GM10847 (cell line): ENCODE results near the gene UNC13B.

Source experiments
- POLR2A ChIP-seq: IDR thresholded peaks from 2 replicates; pipeline ENCODE4 v1.6.1; 2011; ENCODE audit not compliant: insufficient read length; ENCODE audit errors: extremely low read depth

Gene UNC13B

DNA sequence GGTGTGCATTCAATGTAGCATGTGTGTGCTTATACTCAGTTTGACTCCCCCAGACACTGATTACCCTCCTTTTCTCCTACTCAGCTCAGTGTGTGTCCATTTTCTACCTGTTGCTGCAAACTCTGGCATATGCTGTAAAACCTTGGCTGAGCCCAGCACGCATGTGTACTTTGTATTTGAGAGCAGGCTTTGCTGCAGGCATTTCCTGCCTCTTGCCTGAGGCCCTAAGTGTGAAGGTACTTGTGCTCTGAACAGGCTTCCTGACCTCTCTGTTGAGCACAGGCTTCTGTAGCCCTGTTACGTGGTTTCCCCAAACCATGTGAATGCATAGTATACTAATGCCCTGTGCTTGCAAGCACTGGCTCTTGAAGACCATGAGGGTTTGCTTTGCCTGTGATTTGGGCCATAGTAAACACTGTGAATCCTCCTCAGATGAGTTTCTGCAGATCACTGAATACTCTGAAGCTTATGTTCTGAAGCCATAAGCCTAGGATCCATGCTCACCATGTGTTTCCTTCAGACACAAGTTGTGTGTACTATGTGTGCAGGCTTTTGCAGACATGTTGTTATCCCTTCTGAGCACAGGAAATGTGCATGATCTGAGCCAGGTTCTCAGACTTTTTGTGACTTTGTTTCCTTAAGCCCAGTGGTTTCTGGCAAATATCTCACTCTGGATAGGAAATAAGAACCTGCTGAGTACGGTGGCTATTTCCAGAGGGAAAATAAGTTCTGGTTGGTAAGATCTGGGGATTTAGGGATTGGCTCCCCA lies 203.2 kb downstream of the UNC13B start:
- TF ChIP-seq POLR2A: no peak

GRCh38 chr9:35366627-35367026 lies 204.8 kb downstream of the UNC13B start:
- no peak for TF ChIP-seq POLR2A

DNA sequence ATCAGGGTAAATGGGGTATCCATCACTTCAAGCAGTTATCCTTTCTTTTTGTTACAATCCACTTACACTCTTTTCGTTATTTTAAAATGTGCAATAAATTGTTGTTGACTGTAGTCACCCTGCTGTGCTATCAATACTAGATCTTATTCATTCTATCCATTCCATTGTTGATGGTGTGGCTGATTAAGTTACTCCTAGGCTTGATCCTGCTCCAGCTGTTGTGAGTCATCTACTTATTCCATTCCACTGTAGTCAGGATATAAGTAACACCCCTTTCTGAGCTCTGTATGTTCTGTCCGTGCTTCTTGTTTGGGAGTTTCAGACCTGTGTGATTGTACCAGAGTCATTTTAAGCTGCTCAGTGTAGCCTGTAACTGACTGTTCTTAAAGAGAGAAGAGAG lies 205.6 kb downstream of the UNC13B start:
- no peak for TF ChIP-seq POLR2A

- TF ChIP-seq POLR2A: no peak
Observed at GRCh38 chr9:35370241-35370640, 208.4 kb downstream of the UNC13B start.

GRCh38 chr9:35374436-35374835 lies 212.6 kb downstream of the UNC13B start:
- TF ChIP-seq POLR2A: no peak

DNA sequence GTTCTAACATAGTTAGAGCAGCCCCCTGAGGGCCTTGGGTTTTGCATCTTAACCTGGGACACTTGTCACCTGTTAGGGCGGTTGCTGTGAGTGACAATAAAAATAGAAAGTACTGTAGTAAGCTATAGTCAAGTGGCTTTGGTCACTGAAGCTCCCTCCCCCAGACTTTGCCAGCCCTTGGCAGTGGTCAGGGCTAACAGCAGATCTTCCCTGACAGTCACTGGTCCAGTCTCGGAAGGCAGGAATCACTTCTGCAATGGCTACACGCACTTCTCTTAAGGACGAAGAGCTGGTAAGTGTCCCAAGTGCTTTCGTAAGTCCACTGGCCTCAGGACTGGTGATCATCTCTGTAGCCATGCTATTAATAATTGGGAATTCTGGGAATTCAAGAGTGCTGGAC lies 213.1 kb downstream of the UNC13B start:
- TF ChIP-seq POLR2A: no peak

DNA sequence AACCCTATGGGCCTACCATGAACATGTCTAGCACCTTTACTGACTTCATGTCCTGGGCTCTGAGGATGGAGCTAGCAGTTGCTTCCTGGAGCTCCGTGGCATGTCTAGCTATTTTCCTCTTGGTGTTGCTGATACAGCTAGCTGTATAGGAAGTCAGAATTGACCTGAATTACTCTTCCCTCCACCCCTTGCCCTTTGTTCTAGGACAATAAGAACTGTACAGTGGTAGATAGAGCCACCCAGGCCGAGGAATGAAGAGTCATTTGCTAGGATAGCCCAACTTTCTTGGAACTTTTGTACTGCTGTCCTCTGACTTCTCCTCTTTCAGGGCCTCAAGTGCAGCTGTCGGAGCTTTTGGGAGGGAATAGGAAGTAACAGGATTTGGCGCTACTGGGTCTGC lies 218.2 kb downstream of the UNC13B start:
- no peak for TF ChIP-seq POLR2A

- TF ChIP-seq POLR2A: no peak
Observed at GRCh38 chr9:35380619-35381018, 218.8 kb downstream of the UNC13B start.

GRCh38 chr9:35385042-35385441 lies 223.2 kb downstream of the UNC13B start:
- TF ChIP-seq POLR2A: no peak

DNA sequence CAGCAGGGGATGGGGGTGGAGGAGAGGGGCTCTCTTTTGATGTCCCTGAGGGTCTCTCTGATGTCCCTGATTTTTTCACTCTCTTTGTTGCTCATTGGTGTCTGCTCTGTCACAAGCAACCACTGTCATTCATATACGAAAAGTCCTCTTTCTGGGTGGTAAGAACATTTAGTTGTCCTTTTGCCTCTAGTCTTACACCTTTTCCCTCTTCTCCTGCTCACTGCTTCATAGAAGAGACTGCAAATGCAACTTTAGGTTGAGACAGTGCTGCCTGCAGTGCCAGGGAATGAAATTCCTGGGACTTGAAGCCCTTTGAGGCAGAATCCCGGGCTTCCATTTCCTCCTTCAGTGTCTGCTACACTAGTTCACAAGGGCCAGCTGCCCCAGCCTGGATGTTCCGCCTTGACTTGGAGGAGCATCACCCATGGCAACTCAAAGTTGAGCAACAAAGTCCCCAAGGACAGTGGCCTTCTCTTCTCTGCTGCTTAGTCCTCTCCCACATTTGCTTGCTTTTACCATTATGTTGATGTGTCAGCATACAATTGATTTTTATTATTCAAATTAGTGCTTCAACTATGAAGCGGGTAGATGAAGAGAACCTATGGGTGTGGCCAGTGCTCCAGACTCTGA lies 233.4 kb downstream of the UNC13B start:
- TF ChIP-seq POLR2A: no peak

DNA sequence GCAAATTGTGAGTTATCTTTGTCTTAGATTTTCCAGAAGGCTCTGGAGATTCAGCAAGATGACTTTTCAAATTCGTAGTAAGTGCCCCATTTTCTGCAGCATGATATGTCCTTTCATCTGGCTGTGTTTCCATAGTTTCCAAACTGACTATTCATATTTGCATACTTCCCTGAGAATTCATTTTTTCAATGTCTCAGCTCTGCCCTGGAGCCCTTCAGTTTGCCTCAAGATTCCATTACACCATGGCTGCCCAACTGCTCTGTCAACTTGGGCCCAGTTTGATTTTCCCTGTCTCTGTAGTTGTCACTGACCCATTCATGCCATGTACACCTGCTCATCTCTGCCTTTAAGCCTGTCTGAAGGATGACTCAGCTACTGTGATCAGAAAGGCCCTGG lies 233.9 kb downstream of the UNC13B start:
- TF ChIP-seq POLR2A: no peak

DNA sequence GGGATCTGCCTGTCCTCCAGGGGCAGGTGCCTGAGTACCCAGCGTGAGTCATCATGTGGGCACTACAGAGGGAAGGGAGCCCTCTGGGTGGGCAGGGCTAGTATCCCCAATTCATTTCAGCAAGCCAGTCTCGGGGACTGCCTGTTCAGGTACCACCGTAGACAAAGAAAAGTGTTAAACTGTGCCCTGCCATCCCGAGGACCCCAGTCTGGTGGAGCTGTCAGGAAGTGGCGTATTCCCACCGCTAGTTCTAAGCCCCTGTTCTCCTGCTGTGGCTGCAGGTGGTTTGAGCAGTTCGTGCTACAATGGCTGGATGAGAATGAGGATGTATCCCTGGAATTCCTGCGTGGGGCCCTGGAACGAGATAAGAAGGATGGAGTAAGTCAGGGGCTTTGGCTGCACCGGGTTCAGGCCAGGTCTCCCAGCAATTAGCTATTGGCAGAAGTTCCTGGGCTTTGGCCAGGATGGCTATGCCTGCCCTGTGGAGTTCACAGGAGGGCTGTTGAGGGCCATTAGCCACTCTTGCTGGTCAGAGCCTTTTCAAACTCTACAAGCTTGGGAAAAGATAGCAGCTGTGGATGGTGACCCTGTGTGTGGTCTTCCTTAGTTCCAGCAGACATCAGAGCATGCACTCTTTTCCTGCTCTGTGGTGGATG lies 234.9 kb downstream of the UNC13B start:
- no peak for TF ChIP-seq POLR2A

- no peak for TF ChIP-seq POLR2A
Observed at GRCh38 chr9:35397216-35397698, 235.4 kb downstream of the UNC13B start.

DNA sequence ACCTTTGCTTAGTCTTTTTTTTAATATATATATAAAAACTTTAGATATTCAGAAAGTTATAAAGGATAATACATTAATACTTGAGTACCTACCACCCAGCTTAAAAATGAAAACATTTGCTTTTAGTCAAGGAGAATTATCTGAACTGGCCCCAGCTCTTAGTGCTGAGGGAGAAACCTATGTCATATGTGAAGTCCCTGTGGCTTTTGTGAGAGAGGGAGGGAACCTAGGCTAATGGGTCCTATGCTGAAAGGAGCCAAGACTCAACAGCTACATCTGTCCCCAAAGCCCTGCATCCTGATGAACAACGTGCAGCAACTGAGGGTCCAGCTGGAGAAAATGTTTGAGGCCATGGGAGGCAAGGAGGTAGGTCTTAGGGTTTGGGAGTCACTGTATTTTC lies 236.1 kb downstream of the UNC13B start:
- no peak for TF ChIP-seq POLR2A

- no peak for TF ChIP-seq POLR2A
Observed at GRCh38 chr9:35398651-35399335, 237.0 kb downstream of the UNC13B start.

DNA sequence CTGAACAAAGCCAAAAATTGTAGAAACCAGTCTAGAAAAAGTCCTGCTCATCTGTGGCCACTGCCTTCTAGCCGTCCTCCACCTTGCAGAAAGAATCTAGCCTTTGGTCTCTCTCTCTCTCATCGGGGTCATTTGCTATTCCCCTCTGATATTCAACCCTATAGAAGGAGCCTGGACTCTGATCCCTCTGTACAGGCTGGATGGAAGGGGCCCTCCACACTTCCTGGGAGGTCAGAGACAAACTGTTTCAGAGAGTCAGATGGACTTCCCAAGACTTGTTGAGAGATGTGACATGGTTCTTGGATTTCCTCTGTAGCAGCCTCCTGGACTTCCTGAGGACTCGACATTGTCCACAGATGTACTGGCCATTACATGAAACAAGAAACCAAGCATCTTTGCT lies 243.1 kb downstream of the UNC13B start:
- no peak for TF ChIP-seq POLR2A
